Vagina (tissue), 2 donors: Measurements from ENCODE around the gene TMEM132C.

Experiments
- POLR2A ChIP-seq, 2 donors: fragments of 450-650 bp; IDR thresholded peaks; one replicate each; pipeline ENCODE4 v1.6.1; 2017; ENCODE audit warnings: antibody characterized with exemption in 2 of 2, mild to moderate bottlenecking in 2 of 2, moderate library complexity in 2 of 2
- POLR2AphosphoS5 ChIP-seq, 2 donors: sonication (generic); formaldehyde crosslinking; IDR thresholded peaks; one replicate each; pipeline ENCODE4 v1.9.0; 2017; ENCODE audit warnings: antibody characterized with exemption in 2 of 2, mild to moderate bottlenecking in 2 of 2, low read depth in 1 of 2; ENCODE audit not compliant: insufficient read depth in 1 of 2
- TF ChIP-seq, protein P1 (sequence below), 3 experiments: fragments of 450-650 bp in 2 of 3; fragments of 200-600 bp in 1 of 3; sonication (generic) in 1 of 3; IDR thresholded peaks; one replicate each; pipeline ENCODE4 v1.5.1; 2017 to 2019; ENCODE audit warnings: antibody characterized with exemption in 3 of 3, mild to moderate bottlenecking in 2 of 3, moderate library complexity in 2 of 3

DNA sequence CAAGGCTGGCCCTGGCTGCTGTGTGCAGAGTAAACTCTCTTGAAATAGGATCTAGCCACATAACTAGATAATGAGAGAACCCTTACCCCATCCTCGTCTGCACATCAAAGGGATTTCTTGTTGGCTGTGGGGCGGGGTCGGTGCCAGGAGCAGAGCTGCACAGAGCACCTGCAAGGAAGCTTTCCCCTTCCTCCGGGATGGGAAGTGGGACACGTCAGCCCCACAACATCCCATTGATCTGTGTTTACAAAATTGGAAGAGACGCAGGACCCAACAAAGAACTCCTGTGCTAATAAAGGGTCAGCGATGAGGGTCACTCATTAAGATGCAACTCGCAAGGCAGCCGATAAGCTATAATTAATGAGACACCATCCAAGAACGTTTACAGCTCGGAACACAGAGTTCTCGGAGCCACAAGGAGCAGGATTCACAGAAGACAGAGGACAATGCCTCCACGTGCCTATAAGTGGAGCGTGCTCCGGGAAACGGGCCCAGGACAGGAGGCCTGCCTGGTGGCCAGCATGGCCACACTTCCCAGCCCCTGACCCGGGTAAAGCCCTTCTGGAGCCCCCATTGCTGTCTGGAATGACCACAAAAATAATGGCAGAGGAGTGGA lies 385.3 kb downstream of the TMEM132C start:
- TF ChIP-seq, protein P1, sequence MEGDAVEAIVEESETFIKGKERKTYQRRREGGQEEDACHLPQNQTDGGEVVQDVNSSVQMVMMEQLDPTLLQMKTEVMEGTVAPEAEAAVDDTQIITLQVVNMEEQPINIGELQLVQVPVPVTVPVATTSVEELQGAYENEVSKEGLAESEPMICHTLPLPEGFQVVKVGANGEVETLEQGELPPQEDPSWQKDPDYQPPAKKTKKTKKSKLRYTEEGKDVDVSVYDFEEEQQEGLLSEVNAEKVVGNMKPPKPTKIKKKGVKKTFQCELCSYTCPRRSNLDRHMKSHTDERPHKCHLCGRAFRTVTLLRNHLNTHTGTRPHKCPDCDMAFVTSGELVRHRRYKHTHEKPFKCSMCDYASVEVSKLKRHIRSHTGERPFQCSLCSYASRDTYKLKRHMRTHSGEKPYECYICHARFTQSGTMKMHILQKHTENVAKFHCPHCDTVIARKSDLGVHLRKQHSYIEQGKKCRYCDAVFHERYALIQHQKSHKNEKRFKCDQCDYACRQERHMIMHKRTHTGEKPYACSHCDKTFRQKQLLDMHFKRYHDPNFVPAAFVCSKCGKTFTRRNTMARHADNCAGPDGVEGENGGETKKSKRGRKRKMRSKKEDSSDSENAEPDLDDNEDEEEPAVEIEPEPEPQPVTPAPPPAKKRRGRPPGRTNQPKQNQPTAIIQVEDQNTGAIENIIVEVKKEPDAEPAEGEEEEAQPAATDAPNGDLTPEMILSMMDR (IDR thresholded peaks at IDR 0.05) = no peak
- TF ChIP-seq POLR2A (IDR thresholded peaks at IDR 0.05) (no peak), POLR2AphosphoS5 (IDR thresholded peaks at IDR 0.05; ENCODE audit: insufficient read depth in 1 of 2, low read depth in 1 of 2) (no peak)
